HG02642 (cell line): ENCODE measurements around the gene MIR17HG.
"Not testable (repeated sequence)": the region's sequence is repeated elsewhere in the genome, so short reads cannot be mapped to it uniquely, and the experiment has no call there.

ENCODE experiments used
- ATAC-seq: cut with Tn5 transposase; IDR thresholded peaks from one replicate; pipeline ENCODE4 v1.9.1; 2021; ENCODE audit warnings: mild to moderate bottlenecking; ENCODE audit not compliant: unreplicated experiment, poor library complexity

MIR17HG gene

DNA sequence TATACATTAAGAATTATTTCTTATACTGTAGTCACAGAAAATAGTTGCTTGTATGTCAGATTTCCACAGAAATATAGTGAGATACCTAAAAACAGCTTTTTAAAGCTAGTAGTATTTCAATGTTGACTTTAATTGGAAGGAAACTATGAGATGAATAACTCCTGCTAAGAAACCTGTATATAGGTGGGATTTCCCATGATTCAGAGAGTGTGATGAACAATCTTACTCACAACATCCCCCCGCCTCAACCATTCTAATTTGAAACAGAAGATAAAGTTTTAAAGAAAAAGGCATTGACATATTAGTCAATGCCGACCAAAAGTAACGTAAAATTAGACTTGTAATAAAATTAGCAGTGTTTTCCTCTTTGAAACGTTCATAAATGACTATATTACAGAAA lies 1.4 kb upstream of the MIR17HG start:
- ATAC-seq, result no peak

DNA sequence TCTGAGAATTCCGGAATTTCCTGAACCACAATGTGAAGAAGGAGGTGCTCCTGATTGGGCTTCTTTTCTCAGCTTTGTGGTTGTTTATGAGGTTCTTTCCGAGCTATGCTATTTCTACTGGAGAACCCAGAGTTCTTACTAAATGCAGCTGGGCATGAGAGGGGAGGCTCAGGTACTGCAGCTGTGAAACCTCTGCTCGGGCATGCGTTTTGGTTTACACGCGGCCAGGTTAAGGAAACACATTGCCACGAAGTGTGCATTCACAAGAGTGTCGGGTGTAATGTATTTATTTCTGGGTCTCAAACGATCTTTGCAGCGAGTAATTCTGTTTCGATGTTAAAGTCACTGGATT lies 661 bp upstream of the MIR17HG start:
- ATAC-seq, result peak; percentile 22

DNA sequence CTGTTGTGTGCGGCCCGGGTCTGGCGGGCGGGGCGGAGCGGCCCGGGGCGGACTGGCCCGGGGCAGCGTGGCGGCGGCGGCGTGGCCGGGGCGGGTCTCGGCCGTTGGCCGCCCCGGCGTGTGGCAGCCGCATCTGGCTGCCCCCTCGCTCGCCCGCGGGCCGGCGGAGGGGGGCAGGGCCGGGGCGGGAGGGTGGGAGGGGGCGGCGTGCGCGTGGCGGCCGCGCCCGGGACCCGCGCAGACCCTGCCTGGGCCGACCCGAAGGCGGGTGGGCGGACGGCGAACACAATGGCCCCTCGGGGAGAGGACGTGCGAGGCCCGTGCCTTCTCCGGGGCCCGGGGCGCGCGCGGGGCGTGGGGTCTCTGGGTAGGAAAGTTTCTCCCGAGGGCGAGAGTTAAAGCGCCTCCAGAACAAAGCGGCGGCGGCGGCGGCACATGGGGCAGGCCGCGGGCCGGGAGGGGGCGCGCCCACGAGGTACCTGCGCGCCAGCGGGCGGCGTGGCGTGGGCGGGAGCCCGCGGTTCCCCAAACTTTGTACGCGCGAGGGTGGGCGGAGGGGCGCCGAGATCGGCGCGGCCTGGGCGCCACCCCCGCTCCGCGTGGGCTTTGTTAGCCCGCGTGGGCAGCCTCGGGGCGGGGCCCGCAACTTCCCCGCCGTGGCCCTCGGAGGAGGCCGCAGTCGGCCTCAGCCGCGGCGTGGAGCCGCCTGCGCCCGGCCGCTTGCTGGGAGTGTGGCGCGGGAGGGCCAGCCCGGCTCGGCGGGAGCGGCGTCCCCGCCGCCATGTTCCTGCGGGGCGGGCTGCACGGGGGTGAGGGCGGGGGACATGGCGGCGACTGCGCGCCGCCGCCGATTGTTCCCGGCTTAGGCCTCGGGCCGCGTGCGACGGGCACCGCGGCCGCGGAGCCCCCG lies 764 bp downstream of the MIR17HG start:
- peak; percentile 37 for ATAC-seq

DNA sequence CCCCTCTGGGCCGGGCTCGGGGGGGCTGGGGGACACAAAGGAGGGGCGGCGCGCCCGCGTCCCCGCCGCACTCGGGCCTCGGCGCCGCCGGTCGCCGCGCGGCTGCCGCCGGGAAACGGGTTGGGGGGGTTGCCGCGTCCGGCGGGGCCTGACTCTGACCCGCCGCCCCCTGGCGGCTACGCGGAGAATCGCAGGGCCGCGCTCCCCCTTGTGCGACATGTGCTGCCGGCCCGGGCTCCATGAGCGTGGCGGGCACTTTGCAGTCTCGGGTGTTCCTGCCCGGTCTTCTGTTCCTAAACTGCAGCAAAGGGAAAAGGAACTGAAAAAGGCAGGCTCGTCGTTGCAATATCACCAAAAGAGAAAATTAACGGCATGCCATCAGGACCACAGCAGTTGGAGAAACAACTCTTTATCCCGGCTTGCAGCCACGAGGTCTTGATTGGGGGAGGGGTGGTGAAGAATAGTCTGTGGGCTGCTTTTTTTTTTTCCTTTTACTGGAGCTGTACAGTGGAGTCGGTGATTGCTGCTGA lies 1.5 kb downstream of the MIR17HG start:
- ATAC-seq, result peak; percentile 55

DNA sequence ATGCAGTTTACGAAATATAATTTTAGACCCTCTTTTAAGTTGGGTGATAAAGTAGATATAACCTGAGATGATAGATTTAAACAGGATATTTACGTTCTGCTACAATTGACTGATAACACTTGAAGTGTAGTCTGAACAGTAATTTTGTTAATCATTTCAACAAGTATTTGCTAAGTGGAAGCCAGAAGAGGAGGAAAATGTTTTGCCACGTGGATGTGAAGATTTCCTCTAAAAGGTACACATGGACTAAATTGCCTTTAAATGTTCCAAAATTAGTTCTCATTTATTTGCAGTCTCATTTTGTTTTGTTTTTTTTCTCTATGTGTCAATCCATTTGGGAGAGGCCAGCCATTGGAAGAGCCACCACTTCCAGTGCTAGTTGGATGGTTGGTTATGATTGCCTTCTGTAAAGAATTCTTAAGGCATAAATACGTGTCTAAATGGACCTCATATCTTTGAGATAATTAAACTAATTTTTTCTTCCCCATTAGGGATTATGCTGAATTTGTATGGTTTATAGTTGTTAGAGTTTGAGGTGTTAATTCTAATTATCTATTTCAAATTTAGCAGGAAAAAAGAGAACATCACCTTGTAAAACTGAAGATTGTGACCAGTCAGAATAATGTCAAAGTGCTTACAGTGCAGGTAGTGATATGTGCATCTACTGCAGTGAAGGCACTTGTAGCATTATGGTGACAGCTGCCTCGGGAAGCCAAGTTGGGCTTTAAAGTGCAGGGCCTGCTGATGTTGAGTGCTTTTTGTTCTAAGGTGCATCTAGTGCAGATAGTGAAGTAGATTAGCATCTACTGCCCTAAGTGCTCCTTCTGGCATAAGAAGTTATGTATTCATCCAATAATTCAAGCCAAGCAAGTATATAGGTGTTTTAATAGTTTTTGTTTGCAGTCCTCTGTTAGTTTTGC lies 2.8 kb downstream of the MIR17HG start:
- no peak for ATAC-seq

DNA sequence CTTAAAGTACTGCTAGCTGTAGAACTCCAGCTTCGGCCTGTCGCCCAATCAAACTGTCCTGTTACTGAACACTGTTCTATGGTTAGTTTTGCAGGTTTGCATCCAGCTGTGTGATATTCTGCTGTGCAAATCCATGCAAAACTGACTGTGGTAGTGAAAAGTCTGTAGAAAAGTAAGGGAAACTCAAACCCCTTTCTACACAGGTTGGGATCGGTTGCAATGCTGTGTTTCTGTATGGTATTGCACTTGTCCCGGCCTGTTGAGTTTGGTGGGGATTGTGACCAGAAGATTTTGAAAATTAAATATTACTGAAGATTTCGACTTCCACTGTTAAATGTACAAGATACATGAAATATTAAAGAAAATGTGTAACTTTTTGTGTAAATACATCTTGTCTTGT lies 3.6 kb downstream of the MIR17HG start:
- no peak for ATAC-seq

DNA sequence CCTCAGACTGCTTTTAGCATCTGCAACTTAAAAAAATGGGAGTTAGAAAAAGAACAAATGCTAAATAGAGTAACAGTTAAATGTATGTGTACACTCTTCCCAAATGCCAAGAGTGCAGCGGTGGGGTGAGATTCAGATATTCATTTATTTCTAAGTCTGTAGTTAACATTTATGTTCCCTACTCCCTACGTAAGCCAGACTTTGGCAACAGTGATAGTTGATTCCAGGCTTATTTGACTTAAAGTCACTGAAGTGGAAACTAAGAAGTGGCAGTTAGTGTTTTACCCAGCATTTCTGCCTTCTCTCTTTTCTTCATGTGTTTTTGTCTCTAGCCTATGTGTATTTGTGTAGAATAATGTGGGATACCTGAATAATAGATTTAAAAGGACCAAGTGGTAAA lies 4.5 kb downstream of the MIR17HG start:
- no peak for ATAC-seq

DNA sequence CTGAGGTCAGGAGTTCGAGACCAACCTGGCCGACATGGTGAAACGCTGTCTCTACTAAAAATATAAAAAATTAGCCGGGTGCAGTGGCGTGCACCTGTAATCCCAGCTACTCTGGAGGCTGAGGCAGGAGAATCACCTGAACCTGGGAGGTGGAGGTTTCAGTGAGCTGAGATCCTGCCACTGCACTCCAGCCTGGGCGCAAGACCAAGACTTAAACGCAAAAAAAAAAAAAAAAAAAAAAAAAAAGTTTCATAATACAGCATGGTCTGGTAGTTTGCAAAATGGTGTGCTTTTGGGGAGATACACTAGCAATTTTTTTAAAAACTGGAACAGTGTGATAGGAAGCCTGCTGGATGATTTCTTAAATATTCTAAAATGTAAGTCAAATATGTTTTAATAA lies 5.4 kb downstream of the MIR17HG start:
- ATAC-seq, result not testable (repeated sequence)

DNA sequence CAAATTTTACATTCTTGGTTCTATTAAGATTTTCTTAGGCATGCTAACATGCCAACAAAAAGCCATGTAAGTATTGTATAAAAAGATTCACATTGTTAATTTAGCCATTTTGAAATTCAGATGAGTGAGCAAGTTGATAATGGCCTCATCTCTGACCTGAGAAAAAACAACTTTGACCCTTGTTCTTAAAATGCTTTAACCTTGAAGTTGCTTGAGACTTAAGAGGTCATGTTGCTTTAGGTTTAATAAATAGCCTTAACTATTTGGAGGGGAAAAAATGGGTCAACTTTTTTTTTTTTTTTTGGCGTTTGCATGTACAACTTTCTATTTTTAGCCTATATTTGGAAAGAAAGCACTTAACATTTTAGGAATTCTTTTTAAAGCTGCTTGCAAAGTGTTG lies 6.0 kb downstream of the MIR17HG start:
- ATAC-seq, result no peak

DNA sequence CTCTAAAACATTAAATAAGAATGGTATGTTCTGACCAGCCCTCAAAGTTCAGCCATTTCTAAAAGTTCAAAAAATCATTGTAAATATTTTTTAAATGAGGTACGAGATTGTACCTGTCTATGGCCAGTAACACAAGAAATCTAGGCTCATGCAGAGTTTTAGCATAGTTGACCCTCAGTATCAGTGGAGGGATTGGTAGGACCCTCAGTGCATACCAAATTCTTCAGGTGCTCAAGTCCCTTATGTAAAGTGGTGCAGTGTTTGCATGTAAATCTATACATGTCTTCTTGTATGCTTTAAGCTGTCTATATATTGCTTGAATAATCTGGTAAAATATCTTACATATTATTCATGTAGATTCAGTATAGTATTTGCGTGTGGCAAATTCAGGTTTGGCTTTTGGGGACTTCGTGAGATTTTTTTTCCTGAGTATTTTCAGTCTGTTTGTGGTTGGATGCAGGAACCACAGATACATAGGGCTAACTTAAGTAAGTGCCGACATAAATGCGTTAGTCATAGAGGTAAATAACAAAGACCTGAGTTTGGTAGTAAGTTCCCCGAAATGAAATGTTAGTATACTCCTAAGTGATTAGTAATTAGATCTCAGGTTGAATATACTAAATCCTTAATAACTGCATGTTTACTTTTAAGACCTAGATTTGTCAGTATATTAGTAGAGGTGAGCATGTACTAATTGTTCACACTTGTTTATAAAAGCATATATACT lies 7.8 kb downstream of the MIR17HG start:
- no peak for ATAC-seq

DNA sequence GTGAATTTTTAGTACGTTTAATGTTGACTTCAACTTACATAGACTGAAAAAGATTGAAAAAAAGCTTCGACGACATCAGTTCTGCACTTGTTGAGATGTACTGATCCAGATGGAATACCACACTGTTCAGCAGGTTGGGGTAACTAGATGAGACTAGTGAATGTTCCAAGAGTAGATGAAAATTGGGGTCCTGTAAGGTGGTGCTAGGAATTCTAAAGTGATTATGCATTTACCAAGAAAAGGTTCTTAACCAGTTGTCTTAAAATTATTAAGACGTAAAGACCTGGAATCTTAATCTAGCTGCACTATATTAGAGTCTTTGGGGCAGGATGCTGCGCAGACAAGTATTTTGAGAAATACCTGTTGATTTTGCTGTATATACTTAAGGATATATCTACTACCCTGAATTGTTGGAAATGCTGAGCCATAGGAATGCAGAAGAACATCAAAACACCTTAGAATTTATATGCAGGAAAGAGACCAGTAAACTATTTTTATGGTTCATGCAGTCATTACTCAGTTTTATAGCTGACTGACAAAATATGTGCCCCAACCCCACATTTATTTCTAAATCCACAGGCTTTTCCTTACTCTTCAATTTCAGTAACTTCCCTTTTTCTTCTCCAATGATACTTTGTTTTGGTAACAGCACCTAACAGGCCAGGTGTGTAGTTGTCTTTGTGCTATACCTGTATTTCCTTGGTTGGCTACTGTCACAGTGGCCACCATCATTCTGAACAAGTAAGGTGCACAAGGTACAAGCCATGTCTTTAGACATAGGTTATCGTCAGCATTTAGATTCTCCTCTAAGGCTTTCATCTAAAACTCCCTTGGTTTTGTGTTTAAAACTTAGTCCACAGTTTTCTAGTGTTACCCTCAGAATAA lies 8.6 kb downstream of the MIR17HG start:
- no peak for ATAC-seq

DNA sequence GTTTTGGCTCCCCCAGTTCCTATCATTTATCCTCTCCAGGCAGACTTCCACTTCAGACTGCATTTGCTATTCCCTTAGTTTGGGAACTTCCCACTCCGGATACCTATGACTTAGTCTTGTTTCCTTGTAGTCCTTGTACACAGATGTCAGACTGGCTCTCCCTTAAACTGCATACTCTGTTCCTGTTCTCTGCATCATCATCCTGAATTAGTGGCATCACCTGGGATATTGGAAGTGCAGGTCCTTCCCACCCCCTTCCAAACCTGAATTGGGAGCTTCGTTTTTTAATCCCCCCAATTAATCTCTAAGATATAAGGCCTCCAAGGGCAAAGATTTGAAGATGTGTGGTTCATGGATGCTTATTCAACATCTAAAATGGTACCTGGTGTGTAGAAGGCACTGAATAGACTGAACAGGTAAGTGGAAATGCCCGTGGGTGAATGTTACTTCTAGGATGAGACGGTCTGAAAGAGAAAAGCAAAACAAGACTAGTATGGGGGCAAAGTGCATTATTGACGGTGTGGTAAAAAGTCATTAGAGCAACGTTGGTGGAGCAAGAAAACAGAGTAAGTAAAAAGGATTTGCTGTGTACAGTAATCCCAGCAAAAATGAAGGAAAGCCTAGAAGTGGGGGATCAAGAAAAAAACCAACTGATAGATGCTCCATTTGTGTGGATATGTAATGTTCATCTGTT lies 9.6 kb downstream of the MIR17HG start:
- ATAC-seq, result no peak

DNA sequence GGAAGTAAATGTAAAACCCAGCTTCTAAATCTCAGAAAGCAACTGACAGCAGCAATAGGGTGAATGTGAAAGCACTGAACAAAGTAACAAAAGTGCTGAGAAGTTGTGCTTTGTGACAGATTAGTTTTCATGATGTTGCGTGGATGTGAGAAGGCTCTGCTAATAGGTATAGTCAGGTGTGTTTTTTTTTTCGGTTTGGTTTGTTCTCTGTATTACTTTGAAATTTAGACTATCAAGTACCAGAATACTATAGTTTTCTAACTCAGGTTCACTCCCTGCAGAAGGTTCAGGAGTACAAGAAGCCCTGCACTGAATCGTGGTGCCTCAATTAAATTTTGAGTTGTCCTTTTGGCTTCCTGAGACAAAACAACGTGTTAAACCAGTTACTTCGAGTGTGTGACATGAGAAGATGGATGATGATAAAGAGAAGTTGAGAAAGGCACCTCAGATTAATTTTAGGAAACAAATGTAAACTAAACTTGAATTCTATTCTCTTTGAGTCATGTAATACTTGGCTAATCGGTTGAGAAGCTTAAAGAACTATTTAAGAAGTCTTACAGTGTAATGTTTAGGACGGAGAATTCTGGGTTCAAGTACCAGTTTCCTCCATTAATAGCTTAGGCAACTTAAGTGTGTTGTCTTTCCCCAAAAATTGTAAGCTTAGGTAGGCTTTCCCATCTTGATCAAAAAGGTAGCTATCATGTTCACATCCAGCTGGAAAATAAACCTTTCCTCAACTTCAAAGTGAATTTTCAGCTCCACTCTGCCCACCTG lies 10.3 kb downstream of the MIR17HG start:
- no peak for ATAC-seq

DNA sequence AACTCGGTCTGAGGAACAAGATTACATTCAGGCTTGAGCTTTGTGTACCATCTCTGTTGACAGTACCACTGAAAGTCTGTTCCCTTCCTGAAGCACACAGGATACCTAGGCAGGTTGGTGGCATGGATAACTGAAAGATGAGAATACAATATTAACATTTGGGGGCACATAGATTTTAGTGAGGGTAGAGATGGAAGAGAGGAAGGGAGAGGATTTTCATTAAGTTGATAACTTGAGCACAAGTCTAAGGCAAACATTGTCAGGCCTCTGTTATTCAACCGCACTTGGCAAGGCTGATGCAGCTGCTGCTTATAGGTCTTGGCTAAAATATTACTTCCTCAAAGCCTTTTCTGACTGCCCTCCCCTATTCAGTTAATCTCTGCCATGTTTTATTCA lies 10.9 kb downstream of the MIR17HG start:
- no peak for ATAC-seq

DNA sequence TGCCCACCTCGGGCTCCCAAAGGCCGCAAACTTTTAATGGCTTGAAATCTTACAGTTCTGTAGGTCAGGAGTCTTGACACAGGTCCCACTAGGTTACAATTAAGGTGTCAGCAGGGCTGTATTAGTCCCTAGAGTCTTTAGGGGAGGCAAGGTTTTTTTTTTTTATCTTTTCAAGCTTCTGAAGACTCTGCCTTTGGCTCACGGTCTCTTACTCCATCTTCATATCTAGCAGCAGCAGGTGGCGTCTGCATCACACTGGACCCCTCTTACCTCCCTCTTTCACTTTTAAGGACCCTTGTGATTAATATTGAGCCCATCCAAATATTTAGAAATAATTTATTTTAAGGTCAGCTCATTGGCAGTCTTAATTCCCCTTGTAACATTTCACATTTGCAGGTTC lies 11.6 kb downstream of the MIR17HG start:
- no peak for ATAC-seq

DNA sequence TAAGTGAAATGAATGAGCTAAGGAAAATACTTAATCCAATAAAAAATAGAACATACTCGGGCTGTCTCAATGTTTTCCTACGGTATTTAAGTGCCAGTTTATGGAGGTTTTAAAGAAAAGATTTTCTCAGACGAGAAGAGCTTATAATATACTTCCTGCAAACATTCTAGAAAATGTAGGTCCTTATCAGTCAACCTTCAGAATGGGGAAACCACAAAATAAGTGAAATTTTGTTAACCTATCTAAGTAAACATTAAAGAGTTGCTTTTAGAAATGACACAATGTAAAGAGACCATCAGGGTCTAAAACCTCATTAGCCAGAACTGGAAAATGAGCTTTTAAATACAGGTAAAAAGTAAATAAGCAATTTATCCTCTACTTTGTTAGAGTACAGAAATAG lies 12.1 kb downstream of the MIR17HG start:
- ATAC-seq, result no peak

DNA sequence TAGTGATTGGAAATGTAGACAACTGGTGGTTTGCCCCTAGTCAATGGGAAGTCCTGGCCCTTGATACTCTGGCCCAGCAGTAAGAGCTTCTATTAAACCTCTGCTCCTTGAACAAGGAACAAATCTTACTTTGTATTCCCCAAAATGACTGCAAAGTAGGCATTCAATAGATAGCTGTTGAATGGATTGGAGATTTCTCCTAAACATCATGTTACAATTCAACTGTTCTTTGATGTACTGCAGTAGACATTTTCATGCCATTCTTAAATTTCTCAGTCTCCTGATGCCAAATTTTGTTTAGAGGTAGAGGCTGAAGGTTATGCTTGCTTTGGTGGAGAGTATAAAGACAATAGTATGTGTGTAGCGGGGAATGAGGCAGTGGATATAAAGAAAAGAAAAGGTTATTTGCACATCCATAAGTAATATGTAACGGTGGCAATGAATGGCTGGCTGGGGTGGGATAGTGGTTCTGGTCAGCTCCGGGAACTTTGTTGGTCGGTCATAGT lies 12.8 kb downstream of the MIR17HG start:
- ATAC-seq, result no peak

DNA sequence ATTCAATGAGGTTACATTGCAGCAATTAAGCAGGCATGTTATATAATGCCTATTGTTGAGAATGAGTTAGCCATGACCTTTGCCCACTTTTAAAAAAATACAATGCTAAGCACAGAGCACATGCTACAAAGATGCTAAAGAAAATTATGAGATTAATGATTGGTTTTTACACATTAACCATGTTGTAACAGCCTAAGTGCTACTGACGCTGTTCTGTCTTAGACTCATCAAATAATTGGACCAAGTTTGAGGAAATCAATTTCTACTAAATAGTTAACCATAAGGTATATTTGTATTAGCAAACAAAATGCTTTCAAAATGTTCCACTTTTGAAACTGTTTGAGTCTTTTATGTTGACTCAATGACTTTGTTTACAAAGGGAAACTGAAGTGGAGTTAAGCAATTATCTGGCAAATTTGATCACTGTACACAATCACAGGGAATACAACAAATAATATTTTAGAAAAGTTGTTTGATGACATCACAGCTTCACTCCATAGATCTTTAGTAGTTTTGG lies 14.3 kb downstream of the MIR17HG start:
- ATAC-seq, result no peak
